ENCODE results near the gene AP3D1.

DNA sequence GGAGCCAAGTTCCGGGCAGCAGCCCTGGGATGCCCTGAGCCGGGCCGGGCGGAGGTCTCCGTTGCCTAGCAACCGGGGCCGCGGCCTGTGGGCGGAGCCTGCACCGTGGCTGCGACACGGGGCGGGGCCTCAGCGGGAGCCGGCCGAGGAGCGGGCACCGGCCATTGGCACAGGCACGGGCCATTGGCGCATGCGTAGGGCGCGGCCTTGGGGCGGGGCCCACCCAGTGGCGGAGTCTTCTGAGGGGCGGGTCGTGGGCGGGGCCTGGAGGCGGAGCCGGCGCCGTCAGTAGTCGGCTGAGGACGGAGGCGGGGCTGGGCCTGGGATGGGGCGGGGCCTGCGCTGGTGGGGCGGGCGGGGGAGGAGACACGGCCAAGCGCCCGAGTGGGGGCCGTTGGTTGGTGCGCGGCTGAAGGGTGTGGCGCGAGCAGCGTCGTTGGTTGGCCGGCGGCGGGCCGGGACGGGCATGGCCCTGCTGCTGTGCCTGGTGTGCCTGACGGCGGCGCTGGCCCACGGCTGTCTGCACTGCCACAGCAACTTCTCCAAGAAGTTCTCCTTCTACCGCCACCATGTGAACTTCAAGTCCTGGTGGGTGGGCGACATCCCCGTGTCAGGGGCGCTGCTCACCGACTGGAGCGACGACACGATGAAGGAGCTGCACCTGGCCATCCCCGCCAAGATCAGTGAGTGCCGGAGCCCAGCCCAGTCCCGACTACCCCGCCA lies 54.7 kb downstream of the AP3D1 start, which contains the start of gene IZUMO4:
- TF ChIP-seq GATA2 (IDR thresholded peaks at IDR 0.05; ENCODE audit: insufficient read depth, insufficient read length, low read depth, low read length) (no peak), CTCF (IDR thresholded peaks at IDR 0.05; ENCODE audit: extremely low read depth in 1 of 2, insufficient read depth in 1 of 2, low read depth in 1 of 2, low read length in 2 of 2) (peak in 1 of 2 donors; percentile 58), POLR2AphosphoS5 (IDR thresholded peaks at IDR 0.05; ENCODE audit: insufficient read depth, low read depth, low read length) (no peak), EZH2 (IDR thresholded peaks at IDR 0.05; ENCODE audit: borderline replicate concordance, low read depth, low read length, severe bottlenecking) (no peak), POLR2A (IDR thresholded peaks at IDR 0.05; ENCODE audit: low read depth, low read length) (no peak), JUN (IDR thresholded peaks at IDR 0.05; ENCODE audit: borderline replicate concordance, insufficient read depth, insufficient read length, low read depth) (no peak), FOS (IDR thresholded peaks at IDR 0.05; ENCODE audit: borderline replicate concordance, insufficient read depth, low read length) (no peak)
- TF ChIP-seq, protein P1, sequence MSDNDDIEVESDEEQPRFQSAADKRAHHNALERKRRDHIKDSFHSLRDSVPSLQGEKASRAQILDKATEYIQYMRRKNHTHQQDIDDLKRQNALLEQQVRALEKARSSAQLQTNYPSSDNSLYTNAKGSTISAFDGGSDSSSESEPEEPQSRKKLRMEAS (IDR thresholded peaks at IDR 0.05; ENCODE audit: insufficient read depth, insufficient read length) = no peak

Measured in endothelial cell of umbilical vein (primary cell).